Loucy (cell line): ENCODE data around the gene TNFRSF1B.

Experiments used
- H2AFZ ChIP-seq: fragments of 200-600 bp; sonication (generic); 2 replicates; pipeline ENCODE4 v1.6.0; 2016; ENCODE audit warnings: antibody characterized with exemption, mild to moderate bottlenecking, low read length, moderate library complexity
- H3F3A ChIP-seq: fragments of 200-600 bp; 2 replicates; pipeline ENCODE4 v1.6.0; 2016; ENCODE audit warnings: antibody characterized with exemption, low read depth, mild to moderate bottlenecking
- H3K27me3 ChIP-seq: fragments of 200-600 bp; sonication (generic); 2 replicates; pipeline ENCODE4 v1.6.1; 2014; ENCODE audit warnings: low read length, mild to moderate bottlenecking; ENCODE audit not compliant: insufficient read depth, poor library complexity, severe bottlenecking
- H3K36me3 ChIP-seq: fragments of 200-600 bp; sonication (generic); 2 replicates; pipeline ENCODE4 v1.6.1; 2016; ENCODE audit warnings: low read length; ENCODE audit not compliant: insufficient read depth
- H3K4me1 ChIP-seq: fragments of 200-600 bp; sonication (generic); 2 replicates; pipeline ENCODE4 v1.5.1; 2014; ENCODE audit warnings: low read length, mild to moderate bottlenecking; ENCODE audit not compliant: insufficient read depth, poor library complexity, severe bottlenecking
- H3K4me2 ChIP-seq: fragments of 200-600 bp; sonication (generic); 2 replicates; pipeline ENCODE4 v1.6.0; 2014; ENCODE audit warnings: antibody characterized with exemption, low read length, low read depth, mild to moderate bottlenecking; ENCODE audit not compliant: poor library complexity, severe bottlenecking
- H3K4me3 ChIP-seq: fragments of 200-600 bp; sonication (generic); 2 replicates; pipeline ENCODE4 v1.5.1; 2014; ENCODE audit warnings: low read length, mild to moderate bottlenecking, mixed read lengths; ENCODE audit not compliant: poor library complexity, severe bottlenecking
- H3K79me2 ChIP-seq: fragments of 200-600 bp; sonication (generic); 2 replicates; pipeline ENCODE4 v1.6.1; 2014; ENCODE audit warnings: low read length; ENCODE audit not compliant: insufficient read depth
- H3K9ac ChIP-seq: fragments of 200-600 bp; sonication (generic); 2 replicates; pipeline ENCODE4 v1.6.0; 2014; ENCODE audit warnings: mild to moderate bottlenecking, low read depth, low read length, moderate library complexity; ENCODE audit not compliant: poor library complexity, severe bottlenecking
- H3K9me2 ChIP-seq: fragments of 200-600 bp; sonication (generic); replicated peaks from 2 replicates; pipeline ENCODE4 v1.6.1; 2016; ENCODE audit warnings: low read depth, low read length, mixed read lengths
- H3K9me3 ChIP-seq: fragments of 200-600 bp; sonication (generic); 2 replicates; pipeline ENCODE4 v1.6.1; 2014; ENCODE audit warnings: mild to moderate bottlenecking, antibody characterized with exemption, low read length, low read depth; ENCODE audit not compliant: insufficient read depth
- H4K20me1 ChIP-seq: fragments of 200-600 bp; sonication (generic); 2 replicates; pipeline ENCODE4 v1.6.0; 2014; ENCODE audit warnings: antibody characterized with exemption, low read length, mild to moderate bottlenecking; ENCODE audit not compliant: insufficient read depth, poor library complexity, severe bottlenecking
- CTCF ChIP-seq: fragments of 200-600 bp; sonication (generic); conservative IDR thresholded peaks from 2 replicates; pipeline ENCODE4 v1.5.1; 2014; ENCODE audit warnings: mild to moderate bottlenecking, antibody characterized with exemption, low read length
- EZH2phosphoT487 ChIP-seq: fragments of 200-600 bp; IDR thresholded peaks from 2 replicates; pipeline ENCODE4 v1.6.1; 2018; ENCODE audit warnings: antibody characterized with exemption, mild to moderate bottlenecking, moderate library complexity, borderline replicate concordance

The TNFRSF1B gene

GRCh38 chr1:12244078-12244477 lies 77.3 kb downstream of the TNFRSF1B start:
- Histone ChIP-seq H3K4me2 (no peak overlapping the region), H3K4me1 (no peaks in the 10 kb centered on the region), H4K20me1 (no peaks in the 10 kb centered on the region), H3K9me3 (no peaks in the 10 kb centered on the region), H3K36me3 (peaks cover 39% of the 10 kb centered on the region; the same call in 1 of the 2 replicates), H3K79me2 (no peaks in the 10 kb centered on the region), H2AFZ (no peak overlapping the region), H3F3A (no peaks in the 10 kb centered on the region), H3K9ac (no peak overlapping the region), H3K9me2 (no peaks in the 10 kb centered on the region), H3K4me3 (no peak overlapping the region), H3K27me3 (no peaks in the 10 kb centered on the region)
- peak; percentile 79 for TF ChIP-seq CTCF
- TF ChIP-seq EZH2phosphoT487, result no peak

DNA sequence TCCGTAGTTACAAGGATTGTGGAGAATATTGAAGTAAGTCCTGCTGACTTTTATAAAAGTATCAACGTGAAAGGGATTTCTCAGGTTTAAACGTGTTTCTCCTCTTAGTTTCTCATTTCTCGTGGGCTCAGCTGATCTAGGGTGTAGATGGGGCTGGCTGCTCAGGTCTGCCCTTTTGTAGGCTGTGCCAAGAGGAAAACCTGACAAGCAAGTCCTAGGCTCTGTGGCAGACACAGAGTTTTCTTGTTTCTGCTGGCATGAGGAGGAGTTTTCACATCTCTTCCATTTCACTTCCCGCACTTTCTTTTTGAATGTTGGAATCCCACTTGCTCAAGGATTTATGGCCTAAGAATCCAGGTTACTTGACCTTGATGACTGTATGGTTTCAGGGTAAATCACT lies 77.8 kb downstream of the TNFRSF1B start:
- Histone ChIP-seq H3F3A (no peaks in the 10 kb centered on the region), H3K9ac (no peak overlapping the region), H3K79me2 (no peaks in the 10 kb centered on the region), H3K27me3 (no peaks in the 10 kb centered on the region), H2AFZ (no peak overlapping the region), H3K4me3 (no peak overlapping the region), H3K9me2 (no peaks in the 10 kb centered on the region), H3K9me3 (no peaks in the 10 kb centered on the region), H3K4me1 (no peaks in the 10 kb centered on the region), H3K36me3 (peaks cover 44% of the 10 kb centered on the region; the same call in 1 of the 2 replicates), H3K4me2 (no peak overlapping the region), H4K20me1 (no peaks in the 10 kb centered on the region)
- TF ChIP-seq EZH2phosphoT487 (no peak), CTCF (no peak)

GRCh38 chr1:12245116-12245515 lies 78.3 kb downstream of the TNFRSF1B start:
- no peaks in the 10 kb centered on the region for H3K9me3 ChIP-seq
- H3K79me2 ChIP-seq, result no peaks in the 10 kb centered on the region
- TF ChIP-seq CTCF (no peak), EZH2phosphoT487 (no peak)
- H3K4me1 ChIP-seq, result no peaks in the 10 kb centered on the region
- no peak overlapping the region for H2AFZ ChIP-seq
- H3K9ac ChIP-seq, result no peak overlapping the region
- H3F3A ChIP-seq, result no peaks in the 10 kb centered on the region
- no peaks in the 10 kb centered on the region for H4K20me1 ChIP-seq
- H3K36me3 ChIP-seq, result peaks cover 49% of the 10 kb centered on the region; the same call in 1 of the 2 replicates
- H3K4me3 ChIP-seq, result no peak overlapping the region
- no peak overlapping the region for H3K4me2 ChIP-seq
- no peaks in the 10 kb centered on the region for H3K9me2 ChIP-seq
- H3K27me3 ChIP-seq, result no peaks in the 10 kb centered on the region
